Vagina (tissue), 2 donors: Measurements from ENCODE around the gene KCNJ10.

Experiments
- CTCF ChIP-seq, 3 experiments: fragments of 450-650 bp in 2 of 3; fragments of 200-600 bp in 1 of 3; sonication (generic) in 1 of 3; IDR thresholded peaks; one replicate each; pipeline ENCODE4 v1.5.1; 2017 to 2019; ENCODE audit warnings: antibody characterized with exemption in 3 of 3, mild to moderate bottlenecking in 2 of 3, moderate library complexity in 2 of 3
- POLR2A ChIP-seq, 2 donors: fragments of 450-650 bp; IDR thresholded peaks; one replicate each; pipeline ENCODE4 v1.6.1; 2017; ENCODE audit warnings: antibody characterized with exemption in 2 of 2, mild to moderate bottlenecking in 2 of 2, moderate library complexity in 2 of 2

- TF ChIP-seq CTCF (IDR thresholded peaks at IDR 0.05) (no peak), POLR2A (IDR thresholded peaks at IDR 0.05) (no peak)
Measured at GRCh38 chr1:160024195-160024905, 45.6 kb downstream of the KCNJ10 start.
